ENCODE data around the gene NVL. TPM values are rescaled to one million over a fixed set of nuclear protein-coding genes. Genes with fewer than 3 reads are reported as not detected.

The NVL gene
- total and polyA plus RNA-seq, 10 of the 15 experiments (the other 5 are each of a cell fraction or from before 2014, with no cell fraction given), result 20.3 to 49.6 (median 35.2) TPM

DNA sequence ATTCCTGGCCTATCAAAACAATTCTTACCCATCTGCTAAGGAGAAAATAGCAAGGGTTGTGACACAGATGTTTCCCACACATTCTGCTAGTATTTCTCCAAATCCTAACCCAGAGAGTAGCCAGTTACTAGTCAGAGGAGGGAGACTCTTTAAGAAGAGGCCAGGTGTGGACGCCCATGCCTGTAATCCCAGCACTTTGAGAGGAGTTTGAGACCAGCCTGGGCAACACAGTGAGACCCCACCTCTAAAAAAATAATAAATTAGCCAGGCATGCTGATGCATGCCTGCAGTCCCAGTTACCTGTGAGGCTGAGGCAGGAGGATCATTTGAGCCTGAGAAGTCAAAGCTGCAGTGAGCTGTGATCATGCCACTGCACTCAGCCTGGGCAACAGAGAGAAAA lies 28.6 kb downstream of the NVL start (continued):
- TF ChIP-seq, protein P1, sequence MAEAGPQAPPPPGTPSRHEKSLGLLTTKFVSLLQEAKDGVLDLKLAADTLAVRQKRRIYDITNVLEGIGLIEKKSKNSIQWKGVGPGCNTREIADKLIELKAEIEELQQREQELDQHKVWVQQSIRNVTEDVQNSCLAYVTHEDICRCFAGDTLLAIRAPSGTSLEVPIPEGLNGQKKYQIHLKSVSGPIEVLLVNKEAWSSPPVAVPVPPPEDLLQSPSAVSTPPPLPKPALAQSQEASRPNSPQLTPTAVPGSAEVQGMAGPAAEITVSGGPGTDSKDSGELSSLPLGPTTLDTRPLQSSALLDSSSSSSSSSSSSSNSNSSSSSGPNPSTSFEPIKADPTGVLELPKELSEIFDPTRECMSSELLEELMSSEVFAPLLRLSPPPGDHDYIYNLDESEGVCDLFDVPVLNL (IDR thresholded peaks at IDR 0.05; ENCODE audit: low read depth, low read length), result no peak
- no peak for TF ChIP-seq SREBF2 (IDR thresholded peaks at IDR 0.05; ENCODE audit: low read length)
- no peak for TF ChIP-seq ASH2L (IDR thresholded peaks at IDR 0.05; ENCODE audit: borderline replicate concordance, low read depth)
- no peak for TF ChIP-seq BHLHE40 (IDR thresholded peaks at IDR 0.05; ENCODE audit: borderline replicate concordance in 1 of 2, low read depth in 2 of 2, low read length in 1 of 2)
- TF ChIP-seq CREM (IDR thresholded peaks at IDR 0.05; ENCODE audit: low read depth), result no peak
- no peak for TF ChIP-seq MYB (IDR thresholded peaks at IDR 0.05; ENCODE audit: borderline replicate concordance, low read depth, low read length)
- TF ChIP-seq, protein P2, sequence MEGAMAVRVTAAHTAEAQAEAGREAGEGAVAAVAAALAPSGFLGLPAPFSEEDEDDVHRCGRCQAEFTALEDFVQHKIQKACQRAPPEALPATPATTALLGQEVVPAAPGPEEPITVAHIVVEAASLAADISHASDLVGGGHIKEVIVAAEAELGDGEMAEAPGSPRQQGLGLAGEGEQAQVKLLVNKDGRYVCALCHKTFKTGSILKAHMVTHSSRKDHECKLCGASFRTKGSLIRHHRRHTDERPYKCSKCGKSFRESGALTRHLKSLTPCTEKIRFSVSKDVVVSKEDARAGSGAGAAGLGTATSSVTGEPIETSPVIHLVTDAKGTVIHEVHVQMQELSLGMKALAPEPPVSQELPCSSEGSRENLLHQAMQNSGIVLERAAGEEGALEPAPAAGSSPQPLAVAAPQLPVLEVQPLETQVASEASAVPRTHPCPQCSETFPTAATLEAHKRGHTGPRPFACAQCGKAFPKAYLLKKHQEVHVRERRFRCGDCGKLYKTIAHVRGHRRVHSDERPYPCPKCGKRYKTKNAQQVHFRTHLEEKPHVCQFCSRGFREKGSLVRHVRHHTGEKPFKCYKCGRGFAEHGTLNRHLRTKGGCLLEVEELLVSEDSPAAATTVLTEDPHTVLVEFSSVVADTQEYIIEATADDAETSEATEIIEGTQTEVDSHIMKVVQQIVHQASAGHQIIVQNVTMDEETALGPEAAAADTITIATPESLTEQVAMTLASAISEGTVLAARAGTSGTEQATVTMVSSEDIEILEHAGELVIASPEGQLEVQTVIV (IDR thresholded peaks at IDR 0.05; ENCODE audit: borderline replicate concordance, partially characterized antibody), result no peak
- no peak for TF ChIP-seq MXI1 (IDR thresholded peaks at IDR 0.05; ENCODE audit: low read depth, low read length)

DNA sequence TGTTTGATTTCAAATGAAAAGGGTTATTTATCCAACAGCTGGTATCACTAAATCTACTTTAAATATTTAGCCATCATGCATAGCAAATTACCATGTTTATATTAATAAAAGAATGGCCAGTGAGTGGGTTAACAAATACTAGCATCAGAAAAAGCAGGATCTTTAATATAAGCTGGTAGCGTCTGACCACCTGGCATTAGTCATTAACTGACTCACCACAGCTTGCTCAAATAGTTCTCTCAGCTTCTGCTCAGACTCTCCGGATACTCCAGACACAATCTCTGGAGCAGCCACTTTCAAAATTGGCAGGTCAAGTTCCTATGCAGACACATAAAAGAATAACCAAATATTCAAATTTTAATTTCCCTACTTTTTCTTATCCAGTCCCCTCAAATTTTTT lies 29.6 kb downstream of the NVL start:
- peaks cover 10 to 43% of the 10 kb centered on the region in 2 experiments for H3K36me3 ChIP-seq (ENCODE audit: control insufficient read depth in 2 of 2, insufficient read depth in 2 of 2, low read length in 1 of 2)
- TF ChIP-seq GABPA (IDR thresholded peaks at IDR 0.05; ENCODE audit: low read depth) (no peak), HDAC2 (IDR thresholded peaks at IDR 0.05) (no peak), CEBPB (IDR thresholded peaks at IDR 0.05; ENCODE audit: borderline replicate concordance in 1 of 2, low read depth in 2 of 2, low read length in 2 of 2) (no peak), TBL1XR1 (IDR thresholded peaks at IDR 0.05; ENCODE audit: low read depth, low read length) (no peak)
- TF ChIP-seq, protein P3, sequence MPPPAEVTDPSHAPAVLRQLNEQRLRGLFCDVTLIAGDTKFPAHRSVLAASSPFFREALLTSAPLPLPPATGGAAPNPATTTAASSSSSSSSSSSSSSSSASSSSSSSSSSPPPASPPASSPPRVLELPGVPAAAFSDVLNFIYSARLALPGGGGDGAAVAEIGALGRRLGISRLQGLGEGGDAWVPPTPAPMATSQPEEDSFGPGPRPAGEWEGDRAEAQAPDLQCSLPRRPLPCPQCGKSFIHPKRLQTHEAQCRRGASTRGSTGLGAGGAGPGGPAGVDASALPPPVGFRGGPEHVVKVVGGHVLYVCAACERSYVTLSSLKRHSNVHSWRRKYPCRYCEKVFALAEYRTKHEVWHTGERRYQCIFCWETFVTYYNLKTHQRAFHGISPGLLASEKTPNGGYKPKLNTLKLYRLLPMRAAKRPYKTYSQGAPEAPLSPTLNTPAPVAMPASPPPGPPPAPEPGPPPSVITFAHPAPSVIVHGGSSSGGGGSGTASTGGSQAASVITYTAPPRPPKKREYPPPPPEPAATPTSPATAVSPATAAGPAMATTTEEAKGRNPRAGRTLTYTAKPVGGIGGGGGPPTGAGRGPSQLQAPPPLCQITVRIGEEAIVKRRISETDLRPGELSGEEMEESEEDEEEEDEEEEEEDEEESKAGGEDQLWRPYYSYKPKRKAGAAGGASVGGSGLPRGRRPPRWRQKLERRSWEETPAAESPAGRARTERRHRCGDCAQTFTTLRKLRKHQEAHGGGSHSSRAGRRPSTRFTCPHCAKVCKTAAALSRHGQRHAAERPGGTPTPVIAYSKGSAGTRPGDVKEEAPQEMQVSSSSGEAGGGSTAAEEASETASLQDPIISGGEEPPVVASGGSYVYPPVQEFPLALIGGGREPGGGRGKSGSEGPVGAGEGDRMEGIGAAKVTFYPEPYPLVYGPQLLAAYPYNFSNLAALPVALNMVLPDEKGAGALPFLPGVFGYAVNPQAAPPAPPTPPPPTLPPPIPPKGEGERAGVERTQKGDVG (CRISPR knock-in tag; IDR thresholded peaks at IDR 0.05), result no peak
- TF ChIP-seq, protein P4, sequence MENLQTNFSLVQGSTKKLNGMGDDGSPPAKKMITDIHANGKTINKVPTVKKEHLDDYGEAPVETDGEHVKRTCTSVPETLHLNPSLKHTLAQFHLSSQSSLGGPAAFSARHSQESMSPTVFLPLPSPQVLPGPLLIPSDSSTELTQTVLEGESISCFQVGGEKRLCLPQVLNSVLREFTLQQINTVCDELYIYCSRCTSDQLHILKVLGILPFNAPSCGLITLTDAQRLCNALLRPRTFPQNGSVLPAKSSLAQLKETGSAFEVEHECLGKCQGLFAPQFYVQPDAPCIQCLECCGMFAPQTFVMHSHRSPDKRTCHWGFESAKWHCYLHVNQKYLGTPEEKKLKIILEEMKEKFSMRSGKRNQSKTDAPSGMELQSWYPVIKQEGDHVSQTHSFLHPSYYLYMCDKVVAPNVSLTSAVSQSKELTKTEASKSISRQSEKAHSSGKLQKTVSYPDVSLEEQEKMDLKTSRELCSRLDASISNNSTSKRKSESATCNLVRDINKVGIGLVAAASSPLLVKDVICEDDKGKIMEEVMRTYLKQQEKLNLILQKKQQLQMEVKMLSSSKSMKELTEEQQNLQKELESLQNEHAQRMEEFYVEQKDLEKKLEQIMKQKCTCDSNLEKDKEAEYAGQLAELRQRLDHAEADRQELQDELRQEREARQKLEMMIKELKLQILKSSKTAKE (IDR thresholded peaks at IDR 0.05; ENCODE audit: low read depth, poor library complexity, severe bottlenecking), result no peak

More for the DNA sequence above, 29.6 kb downstream of the NVL start:
- Histone ChIP-seq H3K79me2 (ENCODE audit: control insufficient read depth, insufficient read depth, low read length) (no peaks in the 10 kb centered on the region), H3K9ac (ENCODE audit: control insufficient read depth, insufficient read depth, low read length) (no peak overlapping the region), H2AFZ (ENCODE audit: control insufficient read depth, low read depth, low read length) (no peak overlapping the region), H3K4me3 (no peak overlapping the region), H3K9me3 (replicated peaks; ENCODE audit: control insufficient read depth, insufficient read depth, low read length) (no peaks in the 10 kb centered on the region), H4K20me1 (ENCODE audit: control insufficient read depth, insufficient read depth) (no peaks in the 10 kb centered on the region), H3K27me3 (replicated peaks in 1 of 2; ENCODE audit: control insufficient read depth in 2 of 2, insufficient read depth in 2 of 2, low read length in 1 of 2) (no peaks in the 10 kb centered on the region), H3K4me1 (ENCODE audit: control insufficient read depth, insufficient read depth, low read length) (no peaks in the 10 kb centered on the region), H3K4me2 (ENCODE audit: control insufficient read depth, insufficient read depth) (no peak overlapping the region), H3K27ac (ENCODE audit: control insufficient read depth, insufficient read depth) (no peak overlapping the region)
- no peak for ATAC-seq
- POLR2A ChIA-PET, result interaction anchor here (0.7 kb wide), 1 partner anchor 176 kb away, joined by 6 read pairs; no protein-coding TSS in a partner anchor
- SMC1A ChIA-PET (ENCODE audit: uncharacterized antibody, unreplicated experiment), result interaction anchor here (1.0 kb wide), 1 partner anchor 184 kb away, joined by 4 read pairs; no protein-coding TSS in a partner anchor
- CTCF ChIA-PET, result interaction anchor here (0.7 to 1.2 kb wide), 2 partner anchors 14 to 184 kb away, joined by 3 to 4 read pairs; no protein-coding TSS in a partner anchor
- RAD21 ChIA-PET (ENCODE audit: unreplicated experiment), result no interaction called here
- no TSS peak for BruUV-seq (replicated peaks)
- DNase-seq (ENCODE audit: low read depth, low spot score), result no peak
- in situ Hi-C loops (cut with MboI) (no loop called here), intact Hi-C loops (cut with micrococcal nuclease; ENCODE audit: unreplicated experiment) (no loop called here)
- 60% methylated on average over 2 of the region's 2 CpGs for WGBS (ENCODE audit: insufficient coverage, insufficient replicate concordance, low lambda C conversion rate, missing lambda C conversion rate)
- FAIRE-seq, result no peak
